ENCODE measurements around the gene AGAP2.

DNA sequence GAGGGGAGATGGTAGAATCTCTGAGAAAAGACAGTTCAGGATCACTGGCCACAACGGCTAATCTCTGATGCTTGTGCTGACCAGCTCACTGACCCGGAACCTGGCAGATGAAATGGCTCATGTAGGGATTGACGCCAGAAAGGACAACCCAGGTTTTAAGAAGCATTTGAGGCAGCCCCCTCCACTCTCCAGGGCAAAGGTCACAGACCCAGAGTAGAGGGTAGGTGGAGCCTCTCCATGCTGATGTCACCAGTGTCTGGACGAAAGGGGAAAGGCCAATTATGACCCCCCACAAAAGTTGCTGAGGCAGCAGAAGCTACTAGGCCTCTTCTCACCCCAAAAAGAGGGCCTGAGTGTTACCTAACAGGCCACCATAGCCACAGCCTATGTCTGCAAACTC is 32.2 kb upstream of the AGAP2 start:
- TF ChIP-seq, protein P1, sequence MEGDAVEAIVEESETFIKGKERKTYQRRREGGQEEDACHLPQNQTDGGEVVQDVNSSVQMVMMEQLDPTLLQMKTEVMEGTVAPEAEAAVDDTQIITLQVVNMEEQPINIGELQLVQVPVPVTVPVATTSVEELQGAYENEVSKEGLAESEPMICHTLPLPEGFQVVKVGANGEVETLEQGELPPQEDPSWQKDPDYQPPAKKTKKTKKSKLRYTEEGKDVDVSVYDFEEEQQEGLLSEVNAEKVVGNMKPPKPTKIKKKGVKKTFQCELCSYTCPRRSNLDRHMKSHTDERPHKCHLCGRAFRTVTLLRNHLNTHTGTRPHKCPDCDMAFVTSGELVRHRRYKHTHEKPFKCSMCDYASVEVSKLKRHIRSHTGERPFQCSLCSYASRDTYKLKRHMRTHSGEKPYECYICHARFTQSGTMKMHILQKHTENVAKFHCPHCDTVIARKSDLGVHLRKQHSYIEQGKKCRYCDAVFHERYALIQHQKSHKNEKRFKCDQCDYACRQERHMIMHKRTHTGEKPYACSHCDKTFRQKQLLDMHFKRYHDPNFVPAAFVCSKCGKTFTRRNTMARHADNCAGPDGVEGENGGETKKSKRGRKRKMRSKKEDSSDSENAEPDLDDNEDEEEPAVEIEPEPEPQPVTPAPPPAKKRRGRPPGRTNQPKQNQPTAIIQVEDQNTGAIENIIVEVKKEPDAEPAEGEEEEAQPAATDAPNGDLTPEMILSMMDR (IDR thresholded peaks at IDR 0.05): no peak
- TF ChIP-seq POLR2A (IDR thresholded peaks at IDR 0.05): no peak
